Osteocyte (in vitro differentiated cells): ENCODE results near the gene MARVELD1. TPM values are rescaled to one million over a fixed set of nuclear protein-coding genes. Genes with fewer than 3 reads are reported as not detected.

Source experiments
- DNase-seq: peaks from one replicate; pipeline ENCODE4 v3.0.0; 2021; ENCODE audit warnings: mixed read lengths; ENCODE audit not compliant: unreplicated experiment; ENCODE audit errors: extremely low spot score
- H3K27ac Mint-ChIP-seq: one replicate; pipeline ENCODE4 v1.8.0; 2021; ENCODE audit warnings: mild to moderate bottlenecking, mixed read lengths; ENCODE audit not compliant: unreplicated experiment
- H3K27me3 Mint-ChIP-seq: one replicate; pipeline ENCODE4 v1.8.0; 2021; ENCODE audit warnings: mixed read lengths; ENCODE audit not compliant: unreplicated experiment
- H3K36me3 Mint-ChIP-seq: one replicate; pipeline ENCODE4 v1.8.0; 2021; ENCODE audit warnings: mixed read lengths; ENCODE audit not compliant: unreplicated experiment
- H3K4me1 Mint-ChIP-seq: one replicate; pipeline ENCODE4 v1.8.0; 2021; ENCODE audit warnings: mixed read lengths; ENCODE audit not compliant: unreplicated experiment
- H3K4me3 Mint-ChIP-seq: one replicate; pipeline ENCODE4 v1.8.0; 2021; ENCODE audit warnings: mild to moderate bottlenecking, moderate library complexity, mixed read lengths; ENCODE audit not compliant: unreplicated experiment
- H3K9me3 Mint-ChIP-seq: one replicate; pipeline ENCODE4 v1.8.0; 2021; ENCODE audit warnings: mixed read lengths; ENCODE audit not compliant: unreplicated experiment
- total RNA-seq: library from RNA; stranded (reverse); gene quantifications from 2 replicates; pipeline ENCODE4 v1.2.1, GENCODE V29; 2021
- TF ChIP-seq, protein P1 (sequence below): fragments of 200-600 bp; sonication (generic); IDR thresholded peaks from 2 replicates; pipeline ENCODE4 v1.5.0; 2021; ENCODE audit warnings: antibody characterized with exemption, mild to moderate bottlenecking, moderate library complexity

The MARVELD1 gene
- total RNA-seq, 1 donor from 2014 or later, result 107 TPM

DNA sequence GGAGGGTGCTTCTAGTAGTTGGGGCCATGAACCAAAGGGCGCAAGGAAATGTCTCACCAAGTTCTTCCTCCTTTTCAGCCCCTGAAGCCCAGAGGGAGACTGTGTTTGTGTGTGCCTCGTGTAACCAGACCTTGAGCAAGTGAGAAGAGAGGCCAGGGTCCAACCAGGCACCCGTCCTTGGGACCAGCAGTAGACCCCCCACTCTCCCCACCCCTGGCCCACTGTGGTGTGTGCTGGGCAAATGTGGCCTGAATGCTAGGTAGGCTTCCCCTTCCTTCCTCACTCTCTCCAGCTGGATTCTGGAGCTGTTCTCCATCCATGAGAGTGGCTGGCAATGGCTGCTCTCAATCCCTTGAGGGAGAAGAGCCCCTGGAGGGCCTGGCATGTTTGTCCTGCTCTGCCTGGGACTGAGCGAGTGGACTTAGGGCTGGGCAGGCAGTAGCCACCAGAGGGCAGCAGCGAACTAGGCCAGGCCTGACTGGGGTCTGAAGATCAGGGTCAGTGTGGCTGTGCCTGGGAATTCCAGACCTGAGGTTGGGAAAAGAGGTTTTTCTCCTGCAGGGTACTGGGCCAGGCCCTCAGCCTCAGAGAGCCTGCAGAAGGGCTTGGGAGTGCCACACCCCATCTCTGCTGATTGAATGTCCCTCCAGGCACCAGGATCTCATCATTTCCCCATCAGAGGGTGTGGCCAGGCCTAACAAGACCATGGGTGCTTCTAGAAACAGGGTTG lies 45.8 kb downstream of the MARVELD1 start:
- Mint-ChIP-seq H3K36me3 (peaks cover 23% of the 10 kb centered on the region), H3K9me3 (no peaks in the 10 kb centered on the region), H3K4me1 (peaks cover 20% of the 10 kb centered on the region), H3K27me3 (no peaks in the 10 kb centered on the region), H3K4me3 (no peak overlapping the region), H3K27ac (no peak overlapping the region)
- peak; percentile 90 for DNase-seq
- TF ChIP-seq, protein P1, sequence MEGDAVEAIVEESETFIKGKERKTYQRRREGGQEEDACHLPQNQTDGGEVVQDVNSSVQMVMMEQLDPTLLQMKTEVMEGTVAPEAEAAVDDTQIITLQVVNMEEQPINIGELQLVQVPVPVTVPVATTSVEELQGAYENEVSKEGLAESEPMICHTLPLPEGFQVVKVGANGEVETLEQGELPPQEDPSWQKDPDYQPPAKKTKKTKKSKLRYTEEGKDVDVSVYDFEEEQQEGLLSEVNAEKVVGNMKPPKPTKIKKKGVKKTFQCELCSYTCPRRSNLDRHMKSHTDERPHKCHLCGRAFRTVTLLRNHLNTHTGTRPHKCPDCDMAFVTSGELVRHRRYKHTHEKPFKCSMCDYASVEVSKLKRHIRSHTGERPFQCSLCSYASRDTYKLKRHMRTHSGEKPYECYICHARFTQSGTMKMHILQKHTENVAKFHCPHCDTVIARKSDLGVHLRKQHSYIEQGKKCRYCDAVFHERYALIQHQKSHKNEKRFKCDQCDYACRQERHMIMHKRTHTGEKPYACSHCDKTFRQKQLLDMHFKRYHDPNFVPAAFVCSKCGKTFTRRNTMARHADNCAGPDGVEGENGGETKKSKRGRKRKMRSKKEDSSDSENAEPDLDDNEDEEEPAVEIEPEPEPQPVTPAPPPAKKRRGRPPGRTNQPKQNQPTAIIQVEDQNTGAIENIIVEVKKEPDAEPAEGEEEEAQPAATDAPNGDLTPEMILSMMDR, result peak; percentile 90

DNA sequence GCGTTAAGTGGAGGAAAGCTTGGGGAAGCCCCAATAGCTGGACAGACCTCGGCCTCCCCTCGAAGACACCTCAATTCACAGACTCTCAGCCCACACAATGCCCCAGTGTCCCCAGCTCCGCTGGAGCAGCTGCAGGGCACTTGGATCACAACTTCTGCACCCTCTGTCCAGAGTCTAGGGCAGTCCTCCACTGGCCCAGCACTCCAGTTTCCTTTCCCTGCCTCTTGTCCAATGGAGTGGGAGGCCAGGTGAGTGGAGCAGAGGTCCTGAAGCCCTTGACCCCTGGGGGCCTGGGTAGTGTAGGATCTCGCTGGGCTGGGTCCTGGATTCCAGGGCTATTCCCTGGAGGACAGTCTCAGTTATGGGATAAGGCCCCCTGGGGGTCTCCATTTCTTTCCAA lies 46.4 kb downstream of the MARVELD1 start:
- Mint-ChIP-seq H3K4me1 (peaks cover 21% of the 10 kb centered on the region), H3K27me3 (no peaks in the 10 kb centered on the region), H3K36me3 (peaks cover 18% of the 10 kb centered on the region), H3K4me3 (no peak overlapping the region), H3K27ac (no peak overlapping the region), H3K9me3 (no peaks in the 10 kb centered on the region)
- TF ChIP-seq, protein P1, result no peak
- no peak for DNase-seq

DNA sequence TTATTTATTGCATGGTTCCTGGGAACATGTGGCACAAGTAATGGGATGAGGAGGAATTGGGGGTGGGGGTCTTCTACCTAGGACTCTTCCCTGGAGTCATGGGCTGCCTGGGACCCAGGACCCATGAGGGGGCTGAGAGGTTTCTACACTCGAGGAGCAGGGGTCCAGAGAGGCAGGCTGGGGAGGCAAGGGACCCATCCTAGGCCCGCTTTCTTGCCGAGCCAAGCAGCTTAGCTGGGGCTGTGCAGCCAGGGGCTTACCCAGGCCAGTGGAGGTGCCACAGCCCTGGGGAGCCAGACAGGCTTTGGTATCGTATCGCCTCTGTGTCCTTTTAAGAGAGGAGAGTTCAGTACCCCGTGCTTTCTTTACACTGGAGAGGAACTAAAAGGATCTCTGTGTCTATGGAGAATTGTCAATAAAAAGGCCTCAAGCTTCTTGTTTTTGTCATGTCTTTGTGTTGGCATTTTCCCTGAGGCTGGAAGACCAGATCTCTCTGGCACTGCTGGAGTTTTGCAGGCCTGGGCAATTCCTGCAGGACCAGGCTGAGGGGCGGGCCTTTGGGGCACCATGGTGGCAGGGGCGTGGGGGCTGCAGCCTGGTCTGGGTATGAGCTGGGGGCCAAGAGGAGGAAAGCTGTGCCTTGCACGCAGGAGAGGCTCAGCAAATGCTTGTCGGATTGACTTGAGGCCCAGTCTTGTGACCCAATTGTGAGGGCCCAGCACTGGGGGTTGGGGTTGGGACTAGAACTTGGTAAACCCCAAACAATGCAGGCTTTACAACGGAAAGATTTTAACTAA lies 47.1 kb downstream of the MARVELD1 start:
- H3K4me3 Mint-ChIP-seq, result no peak overlapping the region
- DNase-seq, result no peak

DNA sequence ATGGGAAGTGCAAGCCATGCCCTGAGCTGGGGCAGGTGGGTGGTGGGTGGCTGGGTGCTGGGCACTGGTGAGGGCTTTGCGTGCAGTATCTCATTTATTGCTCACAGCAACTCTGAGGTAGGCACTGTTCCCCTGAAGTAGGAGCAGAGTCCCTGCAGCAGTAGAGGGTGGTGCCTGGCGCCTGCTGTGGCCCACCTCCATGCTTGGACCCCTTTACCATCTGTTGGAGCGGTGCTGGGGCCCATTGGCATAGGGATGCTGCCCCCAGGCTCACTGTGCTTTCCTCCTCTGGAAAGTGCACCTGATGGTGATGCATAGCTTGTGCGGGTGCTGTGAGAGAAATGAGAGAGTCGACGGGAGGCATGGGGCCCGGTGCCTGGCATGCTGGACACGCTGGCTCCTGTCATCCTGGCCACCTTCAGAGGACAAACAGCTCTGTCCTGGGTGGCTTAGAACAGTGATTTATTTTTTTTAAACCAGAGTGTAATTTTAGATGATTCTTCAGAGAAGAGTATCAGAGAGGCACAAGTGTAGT lies 47.9 kb downstream of the MARVELD1 start:
- Mint-ChIP-seq H3K36me3 (peaks cover 14% of the 10 kb centered on the region), H3K27ac (no peak overlapping the region), H3K9me3 (no peaks in the 10 kb centered on the region), H3K4me3 (no peak overlapping the region), H3K4me1 (peaks cover 21% of the 10 kb centered on the region), H3K27me3 (no peaks in the 10 kb centered on the region)
- TF ChIP-seq, protein P1, result no peak
- DNase-seq, result no peak

More for the DNA sequence above, 47.1 kb downstream of the MARVELD1 start:
- Mint-ChIP-seq H3K36me3 (peaks cover 14% of the 10 kb centered on the region), H3K27ac (no peak overlapping the region), H3K4me1 (peaks cover 21% of the 10 kb centered on the region), H3K9me3 (no peaks in the 10 kb centered on the region), H3K27me3 (no peaks in the 10 kb centered on the region)
- TF ChIP-seq, protein P1, result no peak

DNA sequence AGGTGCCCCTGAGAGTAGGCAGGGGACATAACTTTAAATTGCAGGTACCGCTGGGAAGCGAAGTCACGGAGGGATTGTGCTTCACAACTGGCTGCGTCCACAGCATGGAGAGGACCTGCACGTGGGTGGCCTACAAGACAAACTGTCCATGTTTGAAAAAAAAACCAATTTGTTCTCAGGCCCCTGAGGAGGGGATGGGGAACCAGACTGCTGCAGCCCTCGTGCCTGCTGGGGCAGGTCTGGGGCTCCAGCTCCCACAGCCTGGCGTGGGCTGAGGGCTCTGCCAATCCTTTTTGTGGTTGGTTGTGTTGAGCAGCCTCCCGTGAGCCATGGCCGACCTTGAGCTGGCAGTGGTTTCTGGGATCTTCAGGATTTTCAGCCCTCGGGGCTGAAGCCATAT lies 48.5 kb downstream of the MARVELD1 start:
- Mint-ChIP-seq H3K36me3 (peaks cover 7% of the 10 kb centered on the region), H3K9me3 (no peaks in the 10 kb centered on the region), H3K4me1 (peaks cover 23% of the 10 kb centered on the region), H3K27ac (no peak overlapping the region), H3K4me3 (no peak overlapping the region), H3K27me3 (no peaks in the 10 kb centered on the region)
- DNase-seq, result no peak
- TF ChIP-seq, protein P1, result no peak
